ENCODE measurements around the gene RCAN2.

RCAN2 gene

GRCh38 chr6:46174904-46175303, 316.3 kb downstream of the RCAN2 start:
- Histone ChIP-seq H3K9me3 (no peaks in the 10 kb centered on the region), H3K27ac (no peak overlapping the region), H3K4me1 (ENCODE audit: control insufficient read depth in 1 of 2, insufficient read depth in 1 of 2, low read depth in 1 of 2, low read length in 1 of 2) (peaks cover 4 to 10% of the 10 kb centered on the region in 2 experiments), H3K36me3 (no peaks in the 10 kb centered on the region), H3K27me3 (peaks cover 40% of the 10 kb centered on the region), H3K4me3 (ENCODE audit: low read depth in 1 of 2, low read length in 1 of 2) (no peak overlapping the region)
- no peak for TF ChIP-seq CTCF (IDR thresholded peaks at IDR 0.05)

DNA sequence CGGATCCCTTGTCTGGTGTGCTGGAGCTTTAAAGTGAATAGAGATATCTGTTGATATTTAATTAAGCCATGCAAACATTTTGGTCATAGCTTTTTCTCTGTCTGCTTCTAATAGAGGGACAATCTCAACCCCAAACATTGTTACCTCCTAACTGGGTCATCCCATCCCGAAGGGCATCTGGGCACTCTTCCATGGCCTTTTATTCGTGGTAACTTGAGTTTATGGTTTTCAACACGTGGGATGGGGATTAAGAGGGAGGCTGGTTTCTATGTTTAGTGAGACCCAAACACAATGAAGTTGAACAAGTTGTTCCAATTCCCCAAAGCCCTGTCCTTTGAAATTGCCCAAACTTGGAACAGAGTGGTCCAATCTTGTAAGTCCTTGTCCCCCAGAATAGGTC, 319.1 kb downstream of the RCAN2 start:
- no peak for TF ChIP-seq CTCF (IDR thresholded peaks at IDR 0.05)
- H3K4me1 ChIP-seq (ENCODE audit: control insufficient read depth in 1 of 2, insufficient read depth in 1 of 2, low read depth in 1 of 2, low read length in 1 of 2) = peaks cover 4 to 10% of the 10 kb centered on the region in 2 experiments
- no peaks in the 10 kb centered on the region for H3K36me3 ChIP-seq
- peaks cover 61% of the 10 kb centered on the region for H3K27me3 ChIP-seq
- H3K4me3 ChIP-seq (ENCODE audit: low read depth in 1 of 2, low read length in 1 of 2) = no peak overlapping the region
- no peak overlapping the region for H3K27ac ChIP-seq
- no peaks in the 10 kb centered on the region for H3K9me3 ChIP-seq
